SU-DHL-6 (cell line): ENCODE measurements around the gene OSBPL2.

ENCODE experiments used
- CTCF ChIP-seq: fragments of 200-600 bp; sonication (generic); IDR thresholded peaks from one replicate; pipeline ENCODE4 v1.5.1; 2017; ENCODE audit warnings: antibody characterized with exemption, mild to moderate bottlenecking, low read length, moderate library complexity; ENCODE audit not compliant: insufficient read depth, poor library complexity, severe bottlenecking
- EZH2phosphoT487 ChIP-seq: fragments of 200-600 bp; sonication (generic), shearing (Covaris generic); conservative IDR thresholded peaks from 2 replicates; pipeline ENCODE4 v1.6.1; 2018; ENCODE audit warnings: mild to moderate bottlenecking, antibody characterized with exemption, low read length, moderate library complexity, mixed read lengths

- no peak for TF ChIP-seq CTCF
- TF ChIP-seq EZH2phosphoT487 = no peak
These were observed 14.1 kb downstream of the OSBPL2 start for GRCh38 chr20:62252342-62252966.
